NCI-H2107 (cell line): ENCODE results near the gene OR4E1.
"Not testable (repeated sequence)": the region's sequence is repeated elsewhere in the genome, so short reads cannot be mapped to it uniquely, and the experiment has no call there.

Experiments used
- DNase-seq: peaks from one replicate; lab custom pipeline; 2025; lab: John Stamatoyannopoulos, UW

OR4E1 gene

GRCh38 chr14:21673718-21674117, at the start of gene OR4E1:
OR4E1 (minus strand) TSS chr14:21673818; CDS start chr14:21670935, 2,883 bp downstream.
- DNase-seq: no peak

GRCh38 chr14:21721504-21721903, 47.9 kb upstream of the OR4E1 start:
- DNase-seq: no peak

- no peak for DNase-seq
Measured at GRCh38 chr14:21719841-21720240, 46.2 kb upstream of the OR4E1 start.

- DNase-seq: no peak
Measured at GRCh38 chr14:21714318-21714929, 40.8 kb upstream of the OR4E1 start.

- no peak for DNase-seq
Measured at GRCh38 chr14:21712036-21712435, 38.4 kb upstream of the OR4E1 start.

GRCh38 chr14:21711360-21711961, 37.8 kb upstream of the OR4E1 start:
- DNase-seq: peak; percentile 1

- no peak for DNase-seq
Measured at GRCh38 chr14:21704338-21704737, 30.7 kb upstream of the OR4E1 start.

- DNase-seq: no peak
Measured at GRCh38 chr14:21703357-21704326, 30.0 kb upstream of the OR4E1 start.

GRCh38 chr14:21702316-21702715, 28.7 kb upstream of the OR4E1 start:
- DNase-seq: no peak

GRCh38 chr14:21699551-21699950, 25.9 kb upstream of the OR4E1 start:
- DNase-seq: no peak

- not testable (repeated sequence) for DNase-seq
Measured at GRCh38 chr14:21698538-21698937, 24.9 kb upstream of the OR4E1 start.

- not testable (repeated sequence) for DNase-seq
Measured at GRCh38 chr14:21697662-21698061, 24.0 kb upstream of the OR4E1 start.

GRCh38 chr14:21694425-21694824, 20.8 kb upstream of the OR4E1 start:
- no peak for DNase-seq

GRCh38 chr14:21686468-21686867, 12.8 kb upstream of the OR4E1 start:
- DNase-seq: no peak

- no peak for DNase-seq
Measured at GRCh38 chr14:21680072-21680471, 6.5 kb upstream of the OR4E1 start.

GRCh38 chr14:21675566-21675965, 1.9 kb upstream of the OR4E1 start:
- DNase-seq: no peak

GRCh38 chr14:21672116-21672515, 1.5 kb downstream of the OR4E1 start:
- no peak for DNase-seq

GRCh38 chr14:21671371-21671770, 2.2 kb downstream of the OR4E1 start:
- DNase-seq: no peak

GRCh38 chr14:21669284-21669683, 4.3 kb downstream of the OR4E1 start:
- DNase-seq: no peak

- no peak for DNase-seq
Measured at GRCh38 chr14:21668377-21668776, 5.2 kb downstream of the OR4E1 start.

- DNase-seq: no peak
Measured at GRCh38 chr14:21656980-21657379, 16.6 kb downstream of the OR4E1 start.

- DNase-seq: no peak
Measured at GRCh38 chr14:21654215-21654614, 19.4 kb downstream of the OR4E1 start.
